IMR-90 (cell line): ENCODE results near the gene USP43. TPM values are rescaled to one million over a fixed set of nuclear protein-coding genes. Genes with fewer than 3 reads are reported as not detected.

ENCODE experiments used
- ATAC-seq: fragments of 200-7000 bp; cut with Tn5 transposase; 2 replicates; pipeline ENCODE4 v1.9.1; 2020; ENCODE audit warnings: low read depth, mild to moderate bottlenecking, moderate library complexity
- BruUV-seq: library from RNA; stranded (reverse); fragments of 400-500 nt; replicated peaks from 2 replicates; lab custom pipeline; 2021; lab: Mats Ljungman, UMichigan
- CTCF ChIA-PET: fragments of 300-600 bp; formaldehyde crosslinking; extraction: SDS; loops from one replicate; lab custom pipeline; 2021; ENCODE audit warnings: antibody characterized with exemption; lab: Yijun Ruan, JAX
- POLR2A ChIA-PET: fragments of 300-600 bp; sonication (Branson Sonifier 250); formaldehyde crosslinking; loops from one replicate; lab custom pipeline; 2022; ENCODE audit warnings: antibody characterized with exemption; ENCODE audit not compliant: unreplicated experiment; lab: Charles Lee
- DNase-seq: peaks from one replicate; pipeline ENCODE4 v3.0.0; 2013
- H2AFZ ChIP-seq: replicated peaks from 2 replicates; pipeline ENCODE3; 2013; ENCODE audit warnings: low read length, mild to moderate bottlenecking; ENCODE audit not compliant: poor library complexity
- H2AK5ac ChIP-seq: 2 replicates; pipeline ENCODE4 v1.6.1; 2013; ENCODE audit warnings: low read depth, low read length, inconsistent platforms
- H2AK9ac ChIP-seq: replicated peaks from 2 replicates; pipeline ENCODE3; 2013; ENCODE audit warnings: mild to moderate bottlenecking, low read depth, low read length, moderate library complexity; ENCODE audit not compliant: poor library complexity
- H2BK120ac ChIP-seq: 2 replicates; pipeline ENCODE4 v1.6.1; 2013; ENCODE audit warnings: low read depth, low read length, inconsistent platforms
- H2BK15ac ChIP-seq: 3 replicates; pipeline ENCODE4 v1.6.1; 2013; ENCODE audit warnings: low read depth, low read length, inconsistent platforms
- H2BK20ac ChIP-seq: 2 replicates; pipeline ENCODE4 v1.6.1; 2013; ENCODE audit warnings: low read depth, mild to moderate bottlenecking, inconsistent platforms, low read length, moderate library complexity
- H2BK5ac ChIP-seq: 2 replicates; pipeline ENCODE4 v1.6.1; 2013; ENCODE audit warnings: mild to moderate bottlenecking, low read depth, low read length, inconsistent platforms; ENCODE audit not compliant: poor library complexity, severe bottlenecking
- H3K14ac ChIP-seq: replicated peaks from 2 replicates; pipeline ENCODE4 v1.6.1; 2013; ENCODE audit warnings: low read depth, low read length, inconsistent platforms
- H3K18ac ChIP-seq: 2 replicates; pipeline ENCODE4 v1.6.1; 2013; ENCODE audit warnings: low read depth, low read length, control low read depth
- H3K23ac ChIP-seq: 2 replicates; pipeline ENCODE4 v1.6.1; 2013; ENCODE audit warnings: low read depth, low read length, inconsistent platforms
- H3K27ac ChIP-seq: 2 replicates; pipeline ENCODE4 v1.5.1; 2013; ENCODE audit warnings: mild to moderate bottlenecking, control low read depth, low read length; ENCODE audit not compliant: insufficient read depth
- H3K27me3 ChIP-seq: 2 replicates; pipeline ENCODE4 v1.6.1; 2013; ENCODE audit warnings: low read length; ENCODE audit not compliant: control insufficient read depth, insufficient read depth
- H3K36me3 ChIP-seq: 2 replicates; pipeline ENCODE4 v1.6.1; 2013; ENCODE audit warnings: low read length, mixed read lengths; ENCODE audit not compliant: control insufficient read depth, insufficient read depth
- H3K4ac ChIP-seq: 2 replicates; pipeline ENCODE4 v1.6.1; 2013; ENCODE audit warnings: low read depth, low read length, inconsistent platforms
- H3K4me1 ChIP-seq: 2 replicates; pipeline ENCODE4 v1.6.1; 2013; ENCODE audit warnings: low read length, mixed read lengths; ENCODE audit not compliant: control insufficient read depth, insufficient read depth
- H3K4me2 ChIP-seq: 2 replicates; pipeline ENCODE4 v1.6.1; 2013; ENCODE audit warnings: low read depth, mild to moderate bottlenecking, control low read depth, low read length, moderate library complexity
- H3K4me3 ChIP-seq: 2 replicates; pipeline ENCODE4 v1.5.1; 2013; ENCODE audit warnings: low read depth, mild to moderate bottlenecking, control low read depth, low read length, moderate library complexity; ENCODE audit not compliant: insufficient read depth
- H3K56ac ChIP-seq: 2 replicates; pipeline ENCODE4 v1.6.1; 2013; ENCODE audit warnings: low read length, inconsistent platforms; ENCODE audit not compliant: insufficient read depth; ENCODE audit errors: extremely low read depth
- H3K79me1 ChIP-seq, 2 experiments: 2 replicates each; pipeline ENCODE4 v1.6.1; 2013; ENCODE audit warnings: low read length in 2 of 2, inconsistent platforms in 1 of 2, low read depth in 1 of 2
- H3K9ac ChIP-seq: 2 replicates; pipeline ENCODE4 v1.6.1; 2013; ENCODE audit warnings: low read depth, low read length, control low read depth
- H3K9me1 ChIP-seq: 2 replicates; pipeline ENCODE4 v1.6.1; 2013; ENCODE audit warnings: low read length, inconsistent platforms; ENCODE audit not compliant: insufficient read depth
- H3K9me3 ChIP-seq: 2 replicates; pipeline ENCODE4 v1.6.1; 2013; ENCODE audit warnings: low read length; ENCODE audit not compliant: control insufficient read depth, insufficient read depth
- H4K20me1 ChIP-seq: 2 replicates; pipeline ENCODE4 v1.6.1; 2013; ENCODE audit warnings: low read length, inconsistent platforms; ENCODE audit not compliant: insufficient read depth
- H4K5ac ChIP-seq: 2 replicates; pipeline ENCODE4 v1.6.1; 2013; ENCODE audit warnings: mild to moderate bottlenecking, low read depth, low read length, control low read depth
- H4K8ac ChIP-seq, 2 experiments: 2 replicates each; pipeline ENCODE4 v1.6.1; 2013; ENCODE audit warnings: low read depth in 2 of 2, low read length in 2 of 2, control low read depth in 1 of 2, inconsistent platforms in 1 of 2
- H4K91ac ChIP-seq: 2 replicates; pipeline ENCODE4 v1.6.1; 2013; ENCODE audit warnings: low read depth, low read length, inconsistent platforms; ENCODE audit not compliant: insufficient read depth
- BHLHE40 ChIP-seq: fragments of 150-350 bp; IDR thresholded peaks from 2 replicates; pipeline ENCODE4 v1.6.1; 2016; ENCODE audit warnings: mild to moderate bottlenecking, low read depth, low read length
- CEBPB ChIP-seq: IDR thresholded peaks from 2 replicates; pipeline ENCODE4 v1.6.1; 2012; ENCODE audit warnings: low read depth, low read length, improper control_type of control experiment
- CHD1 ChIP-seq: IDR thresholded peaks from 2 replicates; pipeline ENCODE4 v1.6.1; 2012; ENCODE audit warnings: low read depth, low read length, improper control_type of control experiment
- CTCF ChIP-seq: conservative IDR thresholded peaks from 2 replicates; pipeline ENCODE4 v1.5.1; 2012; ENCODE audit warnings: mild to moderate bottlenecking, low read depth, low read length, improper control_type of control experiment
- ELK1 ChIP-seq: fragments of 150-350 bp; IDR thresholded peaks from 2 replicates; pipeline ENCODE4 v1.6.1; 2016; ENCODE audit warnings: low read depth, mild to moderate bottlenecking, low read length, moderate library complexity, borderline replicate concordance
- FOS ChIP-seq: fragments of 150-350 bp; IDR thresholded peaks from 2 replicates; pipeline ENCODE4 v1.6.1; 2016; ENCODE audit warnings: low read depth, low read length
- MAFK ChIP-seq: IDR thresholded peaks from 2 replicates; pipeline ENCODE4 v1.6.1; 2012; ENCODE audit warnings: low read depth, low read length, improper control_type of control experiment
- MAZ ChIP-seq: IDR thresholded peaks from 2 replicates; pipeline ENCODE4 v1.6.1; 2012; ENCODE audit warnings: low read depth, mild to moderate bottlenecking, low read length, improper control_type of control experiment, moderate library complexity, borderline replicate concordance
- MXI1 ChIP-seq: IDR thresholded peaks from 2 replicates; pipeline ENCODE4 v1.6.1; 2012; ENCODE audit warnings: low read depth, mild to moderate bottlenecking, low read length, moderate library complexity, borderline replicate concordance
- NFE2L2 ChIP-seq: fragments of 150-350 bp; IDR thresholded peaks from 2 replicates; pipeline ENCODE4 v1.6.1; 2016; ENCODE audit warnings: low read depth, mild to moderate bottlenecking, low read length
- POLR2A ChIP-seq: IDR thresholded peaks from 2 replicates; pipeline ENCODE4 v1.6.1; 2012; ENCODE audit warnings: mild to moderate bottlenecking, low read depth, low read length
- RAD21 ChIP-seq: IDR thresholded peaks from 2 replicates; pipeline ENCODE4 v1.6.1; 2012; ENCODE audit warnings: low read length, improper control_type of control experiment
- RCOR1 ChIP-seq: IDR thresholded peaks from 2 replicates; pipeline ENCODE4 v1.6.1; 2012; ENCODE audit warnings: mild to moderate bottlenecking, low read length, improper control_type of control experiment; ENCODE audit not compliant: insufficient replicate concordance
- RFX5 ChIP-seq: IDR thresholded peaks from 2 replicates; pipeline ENCODE4 v1.8.0; 2012; ENCODE audit warnings: low read depth, mild to moderate bottlenecking, low read length, moderate library complexity
- SMC3 ChIP-seq: fragments of 150-350 bp; IDR thresholded peaks from 2 replicates; pipeline ENCODE4 v1.6.1; 2016; ENCODE audit warnings: low read depth, mild to moderate bottlenecking, antibody characterized with exemption, low read length, moderate library complexity
- USF2 ChIP-seq: fragments of 150-350 bp; IDR thresholded peaks from 2 replicates; pipeline ENCODE4 v1.6.1; 2017; ENCODE audit warnings: mild to moderate bottlenecking, antibody characterized with exemption, low read length, low read depth
- WGBS, 2 experiments: methylation state at CpG; one replicate each; pipeline versions ENCODE4 v1.1.5 to v1.1.7; 2013; ENCODE audit warnings: missing lambda C conversion rate in 2 of 2; ENCODE audit not compliant: insufficient read length in 1 of 2; ENCODE audit errors: extremely low coverage in 2 of 2; 5-methylcytosine and 5-hydroxymethylcytosine counted together
- dilution Hi-C: fragments of 300-500 bp; cut with HindIII; formaldehyde crosslinking; loops from one replicate; pipeline ENCODE4 v1.14.3; 2018; ENCODE audit warnings: low sequenced_read_pairs; ENCODE audit not compliant: unreplicated experiment
- in situ Hi-C: fragments of 300-500 bp; cut with MboI; formaldehyde crosslinking; loops from 3 replicates; pipeline ENCODE4 v1.14.3; 2019; ENCODE audit warnings: low sequenced_read_pairs, inconsistent platforms, mixed read lengths
- intact Hi-C: fragments of 100-400 bp; cut with micrococcal nuclease; formaldehyde crosslinking; loops from 2 replicates; pipeline ENCODE4 v1.10.0; 2022
- polyA plus RNA-seq, 3 experiments: library from polyadenylated mRNA; depleted of rRNA; stranded (reverse); fragments of >200 nt; gene quantifications; 2 replicates each; pipeline ENCODE4 v1.2.3, GENCODE V29; 2012; ENCODE audit warnings: low replicate concordance in 1 of 3
- total RNA-seq: library from RNA; depleted of rRNA; stranded (reverse); fragments of >200 nt; gene quantifications from 2 replicates; pipeline ENCODE4 v1.2.3, GENCODE V29; 2012

Gene USP43
- total and polyA plus RNA-seq, 2 of the 4 experiments (the other 2 are of a cell fraction) = not detected

DNA sequence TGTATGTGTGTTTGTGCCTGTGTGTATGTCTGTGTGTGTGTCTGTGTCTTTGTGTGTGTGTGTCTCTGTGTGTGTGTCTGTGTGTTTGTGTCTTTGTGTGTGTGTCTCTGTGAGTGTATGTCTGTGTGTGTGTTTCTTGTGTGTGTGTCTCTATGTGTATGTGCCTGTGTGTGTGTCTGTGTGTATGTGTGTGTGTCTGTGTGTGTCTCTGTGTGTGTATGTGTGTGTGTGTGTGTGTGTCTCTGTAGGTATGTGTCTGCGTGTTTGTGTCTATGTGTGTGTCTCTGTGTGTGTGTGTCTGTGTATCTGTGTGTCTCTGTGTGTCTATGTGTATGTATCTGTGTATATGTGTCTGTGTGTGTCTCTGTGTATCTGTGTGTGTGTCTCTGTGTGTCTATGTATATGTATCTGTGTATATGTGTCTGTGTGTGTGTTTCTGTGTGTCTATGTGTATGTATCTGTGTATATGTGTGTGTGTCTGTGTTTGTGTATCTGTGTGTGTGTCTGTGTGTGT lies 70.2 kb downstream of the USP43 start:
- Histone ChIP-seq H4K20me1 (no peaks in the 10 kb centered on the region), H2BK15ac (no peak overlapping the region), H2AFZ (no peak overlapping the region), H3K4me3 (no peak overlapping the region), H3K14ac (no peak overlapping the region), H3K9ac (no peak overlapping the region), H4K8ac (no peak overlapping the region), H3K9me1 (no peaks in the 10 kb centered on the region), H3K9me3 (peaks cover 4% of the 10 kb centered on the region; the same call in 1 of the 2 replicates), H4K91ac (no peak overlapping the region), H3K27me3 (no peaks in the 10 kb centered on the region), H2AK9ac (no peak overlapping the region), H3K36me3 (no peaks in the 10 kb centered on the region), H3K79me1 (no peaks in the 10 kb centered on the region), H2BK120ac (no peak overlapping the region), H3K23ac (no peak overlapping the region), H2BK20ac (no peak overlapping the region), H3K56ac (no peak overlapping the region), H4K5ac (no peak overlapping the region), H3K4me1 (no peaks in the 10 kb centered on the region), H2AK5ac (no peak overlapping the region), H2BK5ac (peak overlapping the region; percentile 91), H3K18ac (no peak overlapping the region), H3K4me2 (no peak overlapping the region), H3K27ac (no peak overlapping the region), H3K4ac (no peak overlapping the region)
- DNase-seq = no peak
- no CpG with 5 or more reads among the region's 1 CpG for WGBS, 2 experiments
- dilution Hi-C loops = no loop called here
- no TSS peak for BruUV-seq
- in situ Hi-C loops = no loop called here
- no peak for TF ChIP-seq SMC3
- TF ChIP-seq BHLHE40 = no peak
- TF ChIP-seq MXI1 = no peak
- TF ChIP-seq RFX5 = no peak
- TF ChIP-seq RCOR1 = no peak
- no peak for TF ChIP-seq CHD1
- no peak for TF ChIP-seq FOS
- no peak for TF ChIP-seq CTCF
- TF ChIP-seq ELK1 = no peak
- TF ChIP-seq MAFK = no peak
- no peak for TF ChIP-seq CEBPB
- TF ChIP-seq MAZ = no peak
- no peak for TF ChIP-seq USF2
- no peak for TF ChIP-seq RAD21
- no peak for TF ChIP-seq NFE2L2
- TF ChIP-seq POLR2A = no peak
- ATAC-seq = no peak
- intact Hi-C loops = no loop called here
- CTCF ChIA-PET = no interaction called here
- POLR2A ChIA-PET = no interaction called here
